Nephron progenitor cell (in vitro differentiated cells): ENCODE data around the gene VCL.
"Not testable (repeated sequence)": the region's sequence is repeated elsewhere in the genome, so short reads cannot be mapped to it uniquely, and the experiment has no call there.

ENCODE experiments used
- DNase-seq: peaks from one replicate; pipeline ENCODE4 v3.0.0; 2021
- H3K27ac Mint-ChIP-seq: 2 replicates; pipeline ENCODE4 v1.8.0; 2021; ENCODE audit warnings: mild to moderate bottlenecking, moderate library complexity, mixed read lengths
- H3K27me3 Mint-ChIP-seq: 2 replicates; pipeline ENCODE4 v1.8.0; 2021; ENCODE audit warnings: mild to moderate bottlenecking, low read depth, mixed read lengths; ENCODE audit not compliant: poor library complexity
- H3K36me3 Mint-ChIP-seq: 2 replicates; pipeline ENCODE4 v1.8.0; 2021; ENCODE audit warnings: low read depth, mixed read lengths
- H3K4me1 Mint-ChIP-seq: 2 replicates; pipeline ENCODE4 v1.8.0; 2021; ENCODE audit warnings: mixed read lengths
- H3K4me3 Mint-ChIP-seq: 2 replicates; pipeline ENCODE4 v1.8.0; 2021; ENCODE audit warnings: mild to moderate bottlenecking, moderate library complexity, mixed read lengths
- H3K9me3 Mint-ChIP-seq: 2 replicates; pipeline ENCODE4 v1.8.0; 2021; ENCODE audit warnings: mild to moderate bottlenecking, moderate library complexity, mixed read lengths
- TF ChIP-seq, protein P1 (sequence below): fragments of 200-600 bp; sonication (generic); IDR thresholded peaks from 2 replicates; pipeline ENCODE4 v1.5.0; 2021; ENCODE audit warnings: antibody characterized with exemption

The VCL gene

DNA sequence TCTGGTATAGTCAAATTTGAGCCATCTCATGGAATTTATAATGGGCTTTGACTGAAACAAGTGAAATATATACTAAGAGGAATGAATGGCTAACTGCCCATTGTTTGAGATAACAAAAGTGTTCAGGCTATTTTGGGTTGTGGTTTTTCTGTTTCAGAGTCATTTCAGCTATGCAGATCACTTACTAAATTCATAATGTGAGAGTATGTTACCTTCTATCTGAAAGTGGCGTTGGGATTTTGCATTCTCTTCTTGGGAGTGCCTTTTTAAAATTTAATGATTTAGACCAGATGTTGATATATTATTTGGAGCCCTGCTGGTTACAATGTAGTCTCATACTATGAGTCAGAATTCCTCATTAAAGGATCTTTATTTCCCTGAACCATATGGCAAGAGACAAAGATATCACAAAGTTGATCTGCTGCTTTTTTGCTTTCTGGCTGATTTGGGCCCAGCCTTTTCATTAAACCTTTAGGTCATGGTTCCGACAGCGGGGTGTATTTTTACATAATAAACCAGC is 10.4 kb downstream of the VCL start:
- Mint-ChIP-seq H3K27me3 (no peaks in the 10 kb centered on the region), H3K4me1 (peaks cover 11% of the 10 kb centered on the region), H3K4me3 (no peak overlapping the region), H3K36me3 (peaks cover 21% of the 10 kb centered on the region), H3K27ac (no peak overlapping the region), H3K9me3 (no peaks in the 10 kb centered on the region)
- DNase-seq: no peak
- TF ChIP-seq, protein P1, sequence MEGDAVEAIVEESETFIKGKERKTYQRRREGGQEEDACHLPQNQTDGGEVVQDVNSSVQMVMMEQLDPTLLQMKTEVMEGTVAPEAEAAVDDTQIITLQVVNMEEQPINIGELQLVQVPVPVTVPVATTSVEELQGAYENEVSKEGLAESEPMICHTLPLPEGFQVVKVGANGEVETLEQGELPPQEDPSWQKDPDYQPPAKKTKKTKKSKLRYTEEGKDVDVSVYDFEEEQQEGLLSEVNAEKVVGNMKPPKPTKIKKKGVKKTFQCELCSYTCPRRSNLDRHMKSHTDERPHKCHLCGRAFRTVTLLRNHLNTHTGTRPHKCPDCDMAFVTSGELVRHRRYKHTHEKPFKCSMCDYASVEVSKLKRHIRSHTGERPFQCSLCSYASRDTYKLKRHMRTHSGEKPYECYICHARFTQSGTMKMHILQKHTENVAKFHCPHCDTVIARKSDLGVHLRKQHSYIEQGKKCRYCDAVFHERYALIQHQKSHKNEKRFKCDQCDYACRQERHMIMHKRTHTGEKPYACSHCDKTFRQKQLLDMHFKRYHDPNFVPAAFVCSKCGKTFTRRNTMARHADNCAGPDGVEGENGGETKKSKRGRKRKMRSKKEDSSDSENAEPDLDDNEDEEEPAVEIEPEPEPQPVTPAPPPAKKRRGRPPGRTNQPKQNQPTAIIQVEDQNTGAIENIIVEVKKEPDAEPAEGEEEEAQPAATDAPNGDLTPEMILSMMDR: no peak

DNA sequence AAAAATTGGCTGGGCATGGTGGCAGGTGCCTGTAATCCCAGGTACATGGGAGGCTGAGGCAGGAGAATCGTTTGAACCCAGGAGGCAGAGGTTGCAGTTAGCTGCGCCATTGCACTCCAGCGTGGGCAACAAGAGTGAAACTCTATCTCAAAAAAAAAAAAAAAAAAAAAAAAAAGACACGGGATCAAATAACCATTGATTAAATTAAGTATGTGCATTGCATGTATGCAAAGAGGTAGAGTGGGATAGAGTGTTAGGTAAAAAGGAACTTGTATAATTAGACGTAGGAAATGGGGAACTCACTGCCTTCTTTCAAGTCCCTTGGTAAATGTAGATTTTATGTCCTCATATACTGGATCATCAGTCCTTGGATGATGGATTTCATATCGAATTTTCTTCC is 13.1 kb downstream of the VCL start:
- no peak overlapping the region for H3K4me3 Mint-ChIP-seq
- peaks cover 10% of the 10 kb centered on the region for H3K4me1 Mint-ChIP-seq
- H3K36me3 Mint-ChIP-seq: peaks cover 24% of the 10 kb centered on the region
- H3K27me3 Mint-ChIP-seq: no peaks in the 10 kb centered on the region
- TF ChIP-seq, protein P1: no peak
- no peak overlapping the region for H3K27ac Mint-ChIP-seq
- no peak for DNase-seq
- H3K9me3 Mint-ChIP-seq: no peaks in the 10 kb centered on the region

DNA sequence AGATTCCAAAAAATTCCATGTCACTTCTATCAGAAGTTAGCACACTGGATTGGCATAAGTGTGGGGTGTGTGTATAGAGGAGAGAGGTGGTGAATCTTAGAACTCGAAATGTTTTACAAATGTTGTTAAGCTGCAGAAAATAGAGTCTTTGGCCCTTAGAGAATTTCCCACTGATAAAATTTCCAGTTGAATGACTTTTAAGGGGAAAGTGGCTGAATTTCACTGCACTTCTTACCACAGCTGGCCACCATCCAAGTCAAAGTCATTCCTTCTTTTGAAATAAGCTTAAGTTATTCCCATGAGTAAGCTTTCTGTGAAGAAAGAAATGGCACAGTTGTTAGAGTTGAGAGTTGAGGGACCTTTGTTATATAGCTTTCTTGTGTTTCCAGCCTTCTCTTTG is 13.9 kb downstream of the VCL start:
- Mint-ChIP-seq H3K4me3 (no peak overlapping the region), H3K4me1 (peaks cover 10% of the 10 kb centered on the region), H3K36me3 (peaks cover 32% of the 10 kb centered on the region), H3K27ac (peak overlapping the region; percentile 26), H3K27me3 (no peaks in the 10 kb centered on the region), H3K9me3 (no peaks in the 10 kb centered on the region)
- no peak for DNase-seq
- TF ChIP-seq, protein P1: no peak

DNA sequence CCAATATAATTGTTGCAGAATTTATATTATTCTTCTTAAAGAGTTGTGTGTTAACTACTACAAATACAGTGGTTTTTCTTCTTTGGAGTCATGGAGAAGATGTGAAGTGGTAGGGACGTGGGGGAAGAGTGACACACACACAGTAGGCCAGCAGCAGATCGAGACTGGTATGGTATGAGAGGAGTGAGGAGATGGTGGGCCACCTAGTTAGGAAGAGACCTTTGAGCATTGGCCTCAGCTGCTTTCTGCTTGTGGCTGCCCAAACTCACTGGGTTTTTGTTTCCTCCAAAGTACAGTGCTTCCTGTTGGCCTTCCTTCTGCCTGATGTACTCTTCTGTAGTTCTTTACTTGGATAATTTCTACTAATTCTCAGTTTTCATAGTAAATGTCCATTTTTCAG is 14.6 kb downstream of the VCL start:
- Mint-ChIP-seq H3K9me3 (no peaks in the 10 kb centered on the region), H3K27me3 (no peaks in the 10 kb centered on the region), H3K27ac (peak overlapping the region; percentile 26), H3K36me3 (peaks cover 38% of the 10 kb centered on the region), H3K4me3 (no peak overlapping the region), H3K4me1 (peaks cover 10% of the 10 kb centered on the region)
- TF ChIP-seq, protein P1: no peak
- no peak for DNase-seq

DNA sequence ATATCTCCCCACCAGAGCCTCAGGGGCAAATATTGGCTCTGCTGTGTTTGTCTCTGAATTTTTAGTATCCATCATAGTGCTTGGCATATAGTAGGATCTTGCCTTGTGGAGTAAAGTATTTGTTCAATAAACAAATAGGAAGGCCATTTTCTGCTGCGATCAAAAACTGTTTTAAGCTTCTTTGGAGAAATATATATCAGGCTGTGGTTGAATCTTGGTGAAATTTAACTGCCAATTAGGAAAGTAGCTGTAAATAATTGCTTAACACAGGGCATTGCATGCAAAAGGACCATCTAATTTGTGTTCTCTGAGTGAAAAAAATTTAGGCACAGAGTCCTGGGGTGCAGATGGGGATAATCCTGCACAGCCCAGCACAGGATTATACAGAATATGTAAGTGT is 15.1 kb downstream of the VCL start:
- Mint-ChIP-seq H3K9me3 (no peaks in the 10 kb centered on the region), H3K27me3 (no peaks in the 10 kb centered on the region), H3K4me1 (peaks cover 10% of the 10 kb centered on the region), H3K4me3 (no peak overlapping the region), H3K36me3 (peaks cover 39% of the 10 kb centered on the region), H3K27ac (no peak overlapping the region)
- no peak for DNase-seq
- TF ChIP-seq, protein P1: no peak

DNA sequence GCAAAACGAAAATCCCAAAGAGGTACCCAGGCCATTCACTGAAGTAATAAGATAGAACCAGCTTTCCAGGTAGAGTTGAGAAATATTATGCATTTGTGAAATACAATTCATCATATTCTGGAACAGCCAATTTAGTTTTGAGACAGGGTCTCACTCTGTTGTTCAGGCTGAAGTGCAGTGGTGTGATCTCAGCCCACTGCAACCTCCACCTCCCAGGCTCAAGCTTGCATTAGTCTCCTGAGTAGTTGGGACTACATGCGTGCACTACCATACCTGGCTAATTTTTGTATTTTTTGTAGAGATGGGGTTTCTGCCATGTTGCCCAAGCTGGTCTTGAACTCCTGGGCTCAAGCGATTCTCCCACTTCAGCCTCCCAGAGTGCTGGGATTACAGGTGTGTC is 16.7 kb downstream of the VCL start:
- H3K9me3 Mint-ChIP-seq, H3K4me3 Mint-ChIP-seq, H3K27ac Mint-ChIP-seq, H3K27me3 Mint-ChIP-seq, DNase-seq: not testable (repeated sequence)
- H3K4me1 Mint-ChIP-seq: peaks cover 10% of the 10 kb centered on the region
- peaks cover 41% of the 10 kb centered on the region for H3K36me3 Mint-ChIP-seq
